Hepatocyte (in vitro differentiated cells): ENCODE measurements around the gene SMIM43.

Experiments
- CTCF ChIP-seq: fragments of 200-600 bp; sonication (generic); IDR thresholded peaks from 2 replicates; pipeline ENCODE4 v1.5.1; 2016; ENCODE audit warnings: antibody characterized with exemption, mild to moderate bottlenecking; ENCODE audit not compliant: poor library complexity
- EZH2phosphoT487 ChIP-seq: fragments of 200-600 bp; sonication (generic); IDR thresholded peaks from one replicate; pipeline ENCODE4 v1.6.1; 2018; ENCODE audit warnings: antibody characterized with exemption, mild to moderate bottlenecking, low read depth, moderate library complexity; ENCODE audit not compliant: unreplicated experiment, severe bottlenecking

- TF ChIP-seq CTCF (no peak), EZH2phosphoT487 (no peak)
Observed at GRCh38 chr4:121760205-121760604, 4.8 kb downstream of the SMIM43 start.
